ENCODE data around the gene CCDC15.
A peak's percentile ranks its signal among the peaks of the same experiment; 100 is the strongest.
"Not testable (repeated sequence)": the region's sequence is repeated elsewhere in the genome, so short reads cannot be mapped to it uniquely, and the experiment has no call there.

CCDC15 gene

DNA sequence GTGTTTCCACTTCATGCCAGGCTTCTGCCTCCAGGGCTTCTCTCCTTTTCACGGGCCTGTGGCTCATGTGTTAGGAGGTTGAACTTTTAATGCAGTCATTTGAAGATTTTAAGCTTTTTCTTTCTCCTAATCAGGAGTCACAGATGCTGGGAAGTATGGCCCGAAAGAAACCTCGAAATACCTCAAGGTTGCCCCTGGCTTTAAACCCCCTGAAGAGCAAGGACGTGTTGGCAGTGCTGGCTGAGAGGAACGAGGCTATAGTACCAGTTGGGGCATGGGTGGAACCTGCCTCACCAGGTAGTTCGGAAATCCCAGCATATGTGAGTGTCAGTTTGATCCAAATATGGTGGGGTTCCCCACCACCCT, 571 bp downstream of the CCDC15 start:
- ChIA-PET POLR2A (interaction anchor here (1.4 to 1.9 kb wide), 2 partner anchors 78 to 436 kb away, joined by 3 to 18 read pairs; no protein-coding TSS in a partner anchor), CTCF (interaction anchor here (0.6 to 1.1 kb wide), 3 partner anchors 66 to 187 kb away, joined by 3 to 4 read pairs (median 3); no protein-coding TSS in a partner anchor)
- Histone ChIP-seq H3K27ac (ENCODE audit: extremely low read depth, low read depth, low read length) (peak overlapping the region; percentile 47; the same call in 1 of the 2 replicates), H3K9me3 (ENCODE audit: control insufficient read depth, insufficient read depth, low read depth, low read length) (no peaks in the 10 kb centered on the region), H3K36me3 (ENCODE audit: control insufficient read depth in 2 of 2, insufficient read depth in 1 of 2, low read length in 2 of 2) (peaks cover 0 to 8% of the 10 kb centered on the region in 2 experiments; a peak in 1 of 3 replicates), H3K4me3 (ENCODE audit: low read depth, low read length) (peak overlapping the region; percentile 75), H3K4me1 (ENCODE audit: control insufficient read depth, insufficient read depth, low read length) (no peaks in the 10 kb centered on the region; the same call in 1 of the 2 replicates)
- TF ChIP-seq ZSCAN16 (tag by site-specific recombination; IDR thresholded peaks at IDR 0.05), result no peak
- 0 out of 2 replicates have a peak, but pooled peaks have one; percentile 21 for TF ChIP-seq ZNF366 (tag by site-specific recombination; conservative IDR thresholded peaks at IDR 0.05)

DNA sequence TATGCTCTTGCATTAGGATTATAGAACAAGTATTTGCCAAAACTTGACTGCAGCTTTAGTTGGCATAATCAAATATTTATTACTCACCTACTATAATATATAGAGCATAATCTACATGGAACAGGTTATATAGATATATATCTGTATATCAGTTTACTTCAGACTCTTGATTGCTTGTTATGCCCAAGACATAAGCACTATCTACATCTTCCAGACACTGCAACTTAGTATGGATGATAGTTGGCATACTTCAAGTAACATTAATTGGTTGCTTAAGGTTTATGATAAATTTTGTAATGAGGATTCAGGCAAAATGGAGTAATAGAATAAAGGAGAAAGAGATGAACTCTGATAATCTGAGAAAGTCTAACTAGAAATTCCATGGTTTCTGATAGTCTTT, 1.0 kb downstream of the CCDC15 start:
- POLR2A ChIA-PET, result no interaction called here
- H3K4me3 ChIP-seq (ENCODE audit: low read depth, low read length), result peak overlapping the region; percentile 75; the same call in 1 of the 2 replicates
- CTCF ChIA-PET, result interaction anchor here (0.6 to 0.9 kb wide), 3 partner anchors 66 to 136 kb away, joined by 3 to 4 read pairs (median 3); no protein-coding TSS in a partner anchor

DNA sequence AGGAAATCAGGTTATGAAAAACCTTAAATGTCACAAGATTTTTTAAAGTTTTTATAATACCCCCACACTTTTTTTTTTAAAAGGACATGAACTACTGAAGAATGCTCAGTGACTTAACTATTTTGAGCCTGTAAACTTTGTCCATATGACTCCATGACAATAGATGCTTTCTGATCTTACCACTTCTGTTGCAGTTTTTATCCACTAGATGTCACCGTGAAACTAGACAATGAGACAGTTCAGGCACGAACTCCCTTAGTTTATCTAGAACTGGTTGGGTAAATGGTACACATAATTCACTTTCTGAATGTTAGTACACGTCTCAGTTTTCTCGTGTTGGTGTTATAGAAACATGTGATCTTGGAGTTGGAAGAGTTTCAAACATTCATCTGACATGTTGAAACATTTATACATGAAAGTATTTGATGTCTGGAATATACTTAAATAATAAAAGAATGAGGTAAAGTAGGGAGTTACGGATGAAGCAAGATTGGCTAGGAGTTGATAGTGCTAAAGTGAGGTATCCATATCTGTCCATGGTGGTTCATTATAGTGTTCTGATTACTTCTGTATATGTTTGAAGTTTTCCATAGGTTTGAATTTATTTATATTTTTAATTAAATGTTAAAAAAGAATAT, 8.1 kb downstream of the CCDC15 start:
- Histone ChIP-seq H3K4me3 (ENCODE audit: low read depth, low read length) (no peak overlapping the region), H3K36me3 (ENCODE audit: control insufficient read depth in 2 of 2, insufficient read depth in 1 of 2, low read length in 2 of 2) (peaks cover 0 to 10% of the 10 kb centered on the region in 2 experiments; a peak in 1 of 3 replicates), H3K4me1 (ENCODE audit: control insufficient read depth, insufficient read depth, low read length) (no peaks in the 10 kb centered on the region), H3K9me3 (ENCODE audit: control insufficient read depth, insufficient read depth, low read depth, low read length) (no peaks in the 10 kb centered on the region), H3K27ac (ENCODE audit: extremely low read depth, low read depth, low read length) (no peak overlapping the region)
- ChIA-PET CTCF (interaction anchor here (0.7 to 3.2 kb wide), 2 partner anchors 125 to 383 kb away, joined by 3 to 10 read pairs; no protein-coding TSS in a partner anchor), POLR2A (no interaction called here)
- TF ChIP-seq ZNF654 (tag by site-specific recombination; IDR thresholded peaks at IDR 0.05; ENCODE audit: low read depth) (peak; percentile 91), CTCF (tag by site-specific recombination; IDR thresholded peaks at IDR 0.05) (peak; percentile 24; the same call in 1 of the 2 replicates)
- TF ChIP-seq, protein P1, sequence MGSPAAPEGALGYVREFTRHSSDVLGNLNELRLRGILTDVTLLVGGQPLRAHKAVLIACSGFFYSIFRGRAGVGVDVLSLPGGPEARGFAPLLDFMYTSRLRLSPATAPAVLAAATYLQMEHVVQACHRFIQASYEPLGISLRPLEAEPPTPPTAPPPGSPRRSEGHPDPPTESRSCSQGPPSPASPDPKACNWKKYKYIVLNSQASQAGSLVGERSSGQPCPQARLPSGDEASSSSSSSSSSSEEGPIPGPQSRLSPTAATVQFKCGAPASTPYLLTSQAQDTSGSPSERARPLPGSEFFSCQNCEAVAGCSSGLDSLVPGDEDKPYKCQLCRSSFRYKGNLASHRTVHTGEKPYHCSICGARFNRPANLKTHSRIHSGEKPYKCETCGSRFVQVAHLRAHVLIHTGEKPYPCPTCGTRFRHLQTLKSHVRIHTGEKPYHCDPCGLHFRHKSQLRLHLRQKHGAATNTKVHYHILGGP (tag by site-specific recombination; IDR thresholded peaks at IDR 0.05), result no peak

More for the DNA sequence above, 1.0 kb downstream of the CCDC15 start:
- TF ChIP-seq TCF7L2 (IDR thresholded peaks at IDR 0.05; ENCODE audit: borderline replicate concordance, low read depth, low read length), result no peak
- no peak overlapping the region for H3K27ac ChIP-seq (ENCODE audit: extremely low read depth, low read depth, low read length)
- peaks cover 0 to 11% of the 10 kb centered on the region in 2 experiments; a peak in 1 of 3 replicates for H3K36me3 ChIP-seq (ENCODE audit: control insufficient read depth in 2 of 2, insufficient read depth in 1 of 2, low read length in 2 of 2)
- no peaks in the 10 kb centered on the region for H3K9me3 ChIP-seq (ENCODE audit: control insufficient read depth, insufficient read depth, low read depth, low read length)
- no peaks in the 10 kb centered on the region; the same call in 1 of the 2 replicates for H3K4me1 ChIP-seq (ENCODE audit: control insufficient read depth, insufficient read depth, low read length)

- H3K9me3 ChIP-seq (ENCODE audit: control insufficient read depth, insufficient read depth, low read depth, low read length); H3K4me1 ChIP-seq (ENCODE audit: control insufficient read depth, insufficient read depth, low read length); POLR2A ChIA-PET; H3K27ac ChIP-seq (ENCODE audit: extremely low read depth, low read depth, low read length); H3K36me3 ChIP-seq (ENCODE audit: control insufficient read depth in 2 of 2, insufficient read depth in 1 of 2, low read length in 2 of 2); CTCF ChIA-PET; H3K4me3 ChIP-seq (ENCODE audit: low read depth, low read length): not testable (repeated sequence)
These were observed 14.2 kb downstream of the CCDC15 start for GRCh38 chr11:124968197-124968596.

DNA sequence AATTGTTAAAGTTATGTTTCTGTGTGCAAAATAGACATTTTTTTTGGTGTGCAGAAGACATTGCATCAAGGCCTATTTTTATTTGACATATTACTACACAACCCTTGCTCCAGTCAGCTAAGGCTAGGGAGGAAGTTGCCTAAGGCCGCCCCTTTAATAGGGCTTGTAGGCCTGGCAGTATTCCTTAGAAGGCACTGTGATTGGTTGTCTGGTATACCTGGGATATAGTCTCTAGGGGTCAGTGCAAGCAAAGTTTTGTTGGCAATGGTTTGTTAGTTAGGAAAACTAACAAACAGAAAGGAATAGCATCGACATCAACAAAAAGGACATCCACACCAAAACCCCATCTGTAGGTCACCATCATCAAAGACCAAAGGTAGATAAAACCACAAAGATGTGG, 16.9 kb downstream of the CCDC15 start:
- POLR2A ChIA-PET, result no interaction called here
- Histone ChIP-seq H3K4me1 (ENCODE audit: control insufficient read depth, insufficient read depth, low read length) (no peaks in the 10 kb centered on the region), H3K9me3 (ENCODE audit: control insufficient read depth, insufficient read depth, low read depth, low read length) (no peaks in the 10 kb centered on the region), H3K36me3 (ENCODE audit: control insufficient read depth in 2 of 2, insufficient read depth in 1 of 2, low read length in 2 of 2) (no peaks in the 10 kb centered on the region; a peak in 1 of 3 replicates), H3K4me3 (ENCODE audit: low read depth, low read length) (no peak overlapping the region), H3K27ac (ENCODE audit: extremely low read depth, low read depth, low read length) (no peak overlapping the region)
- no peak for TF ChIP-seq HOXA7 (CRISPR knock-in tag; IDR thresholded peaks at IDR 0.05; ENCODE audit: borderline replicate concordance)
- no peak for TF ChIP-seq BCL11B (tag by site-specific recombination; IDR thresholded peaks at IDR 0.05; ENCODE audit: low read depth)
- TF ChIP-seq ZNF701 (tag by site-specific recombination; IDR thresholded peaks at IDR 0.05), result no peak
- no peak for TF ChIP-seq ZNF629 (tag by site-specific recombination; IDR thresholded peaks at IDR 0.05)
- TF ChIP-seq, protein P2, sequence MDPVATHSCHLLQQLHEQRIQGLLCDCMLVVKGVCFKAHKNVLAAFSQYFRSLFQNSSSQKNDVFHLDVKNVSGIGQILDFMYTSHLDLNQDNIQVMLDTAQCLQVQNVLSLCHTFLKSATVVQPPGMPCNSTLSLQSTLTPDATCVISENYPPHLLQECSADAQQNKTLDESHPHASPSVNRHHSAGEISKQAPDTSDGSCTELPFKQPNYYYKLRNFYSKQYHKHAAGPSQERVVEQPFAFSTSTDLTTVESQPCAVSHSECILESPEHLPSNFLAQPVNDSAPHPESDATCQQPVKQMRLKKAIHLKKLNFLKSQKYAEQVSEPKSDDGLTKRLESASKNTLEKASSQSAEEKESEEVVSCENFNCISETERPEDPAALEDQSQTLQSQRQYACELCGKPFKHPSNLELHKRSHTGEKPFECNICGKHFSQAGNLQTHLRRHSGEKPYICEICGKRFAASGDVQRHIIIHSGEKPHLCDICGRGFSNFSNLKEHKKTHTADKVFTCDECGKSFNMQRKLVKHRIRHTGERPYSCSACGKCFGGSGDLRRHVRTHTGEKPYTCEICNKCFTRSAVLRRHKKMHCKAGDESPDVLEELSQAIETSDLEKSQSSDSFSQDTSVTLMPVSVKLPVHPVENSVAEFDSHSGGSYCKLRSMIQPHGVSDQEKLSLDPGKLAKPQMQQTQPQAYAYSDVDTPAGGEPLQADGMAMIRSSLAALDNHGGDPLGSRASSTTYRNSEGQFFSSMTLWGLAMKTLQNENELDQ (tag by site-specific recombination; IDR thresholded peaks at IDR 0.05; ENCODE audit: low read depth), result no peak
- TF ChIP-seq, protein P3, sequence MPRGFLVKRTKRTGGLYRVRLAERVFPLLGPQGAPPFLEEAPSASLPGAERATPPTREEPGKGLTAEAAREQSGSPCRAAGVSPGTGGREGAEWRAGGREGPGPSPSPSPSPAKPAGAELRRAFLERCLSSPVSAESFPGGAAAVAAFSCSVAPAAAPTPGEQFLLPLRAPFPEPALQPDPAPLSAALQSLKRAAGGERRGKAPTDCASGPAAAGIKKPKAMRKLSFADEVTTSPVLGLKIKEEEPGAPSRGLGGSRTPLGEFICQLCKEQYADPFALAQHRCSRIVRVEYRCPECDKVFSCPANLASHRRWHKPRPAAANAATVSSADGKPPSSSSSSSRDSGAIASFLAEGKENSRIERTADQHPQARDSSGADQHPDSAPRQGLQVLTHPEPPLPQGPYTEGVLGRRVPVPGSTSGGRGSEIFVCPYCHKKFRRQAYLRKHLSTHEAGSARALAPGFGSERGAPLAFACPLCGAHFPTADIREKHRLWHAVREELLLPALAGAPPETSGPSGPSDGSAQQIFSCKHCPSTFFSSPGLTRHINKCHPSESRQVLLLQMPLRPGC (tag by site-specific recombination; IDR thresholded peaks at IDR 0.05), result no peak
- no peak for TF ChIP-seq KLF17 (tag by site-specific recombination; IDR thresholded peaks at IDR 0.05)
- TF ChIP-seq KLF9 (tag by site-specific recombination; IDR thresholded peaks at IDR 0.05; ENCODE audit: low read depth), result no peak
- CTCF ChIA-PET, result no interaction called here

Data from HEK293 (cell line).